ENCODE measurements around the gene RTEL1.
A peak's percentile ranks its signal among the peaks of the same experiment; 100 is the strongest.

DNA sequence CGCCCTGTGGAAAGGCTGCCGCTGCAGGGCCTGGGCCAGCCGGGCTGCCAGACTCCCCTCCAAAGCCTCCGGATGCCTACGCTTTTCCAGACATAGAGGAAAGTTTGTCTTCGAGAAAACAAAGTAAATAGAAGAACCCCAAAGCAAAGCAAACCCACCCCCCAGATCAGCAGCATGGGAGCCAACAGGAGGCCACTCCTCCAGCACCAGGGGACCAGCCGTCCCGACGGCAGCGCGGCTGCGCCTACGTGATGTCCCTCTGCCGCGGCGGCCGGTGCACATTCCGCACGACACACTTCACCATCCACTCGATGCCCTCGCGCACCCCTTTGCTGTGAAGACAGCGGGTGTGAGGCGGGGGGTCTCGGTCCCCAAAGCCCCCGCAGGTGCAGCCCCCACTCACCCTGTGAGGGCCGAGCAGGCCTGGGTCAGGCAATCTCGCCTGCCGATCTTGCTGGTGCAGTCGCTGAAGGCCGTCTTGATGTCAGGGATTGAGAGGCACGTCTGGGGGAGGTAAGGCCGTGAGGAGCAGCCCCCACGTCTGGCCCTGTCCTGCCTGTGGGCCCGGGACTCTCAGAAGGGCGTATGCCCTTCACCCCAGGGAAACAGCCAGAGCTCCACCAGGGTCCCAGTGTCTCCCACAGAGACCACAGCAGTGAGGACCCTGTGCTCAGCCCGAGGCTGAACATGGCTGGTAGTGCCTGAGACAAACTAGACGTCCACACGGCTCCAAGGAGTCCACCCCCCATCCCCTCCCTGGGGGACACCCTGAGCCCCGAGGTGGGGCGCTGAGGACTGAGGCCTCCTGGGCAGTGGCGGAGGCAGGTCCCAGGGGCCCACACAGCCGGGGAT is 42.3 kb downstream of the RTEL1 start:
- TF ChIP-seq RFX5 (IDR thresholded peaks at IDR 0.05; ENCODE audit: low read length) = no peak
- TF ChIP-seq, protein P1, sequence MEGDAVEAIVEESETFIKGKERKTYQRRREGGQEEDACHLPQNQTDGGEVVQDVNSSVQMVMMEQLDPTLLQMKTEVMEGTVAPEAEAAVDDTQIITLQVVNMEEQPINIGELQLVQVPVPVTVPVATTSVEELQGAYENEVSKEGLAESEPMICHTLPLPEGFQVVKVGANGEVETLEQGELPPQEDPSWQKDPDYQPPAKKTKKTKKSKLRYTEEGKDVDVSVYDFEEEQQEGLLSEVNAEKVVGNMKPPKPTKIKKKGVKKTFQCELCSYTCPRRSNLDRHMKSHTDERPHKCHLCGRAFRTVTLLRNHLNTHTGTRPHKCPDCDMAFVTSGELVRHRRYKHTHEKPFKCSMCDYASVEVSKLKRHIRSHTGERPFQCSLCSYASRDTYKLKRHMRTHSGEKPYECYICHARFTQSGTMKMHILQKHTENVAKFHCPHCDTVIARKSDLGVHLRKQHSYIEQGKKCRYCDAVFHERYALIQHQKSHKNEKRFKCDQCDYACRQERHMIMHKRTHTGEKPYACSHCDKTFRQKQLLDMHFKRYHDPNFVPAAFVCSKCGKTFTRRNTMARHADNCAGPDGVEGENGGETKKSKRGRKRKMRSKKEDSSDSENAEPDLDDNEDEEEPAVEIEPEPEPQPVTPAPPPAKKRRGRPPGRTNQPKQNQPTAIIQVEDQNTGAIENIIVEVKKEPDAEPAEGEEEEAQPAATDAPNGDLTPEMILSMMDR (IDR thresholded peaks at IDR 0.05) = no peak
- TF ChIP-seq TCF12 (IDR thresholded peaks at IDR 0.05) = no peak
- TF ChIP-seq, protein P2, sequence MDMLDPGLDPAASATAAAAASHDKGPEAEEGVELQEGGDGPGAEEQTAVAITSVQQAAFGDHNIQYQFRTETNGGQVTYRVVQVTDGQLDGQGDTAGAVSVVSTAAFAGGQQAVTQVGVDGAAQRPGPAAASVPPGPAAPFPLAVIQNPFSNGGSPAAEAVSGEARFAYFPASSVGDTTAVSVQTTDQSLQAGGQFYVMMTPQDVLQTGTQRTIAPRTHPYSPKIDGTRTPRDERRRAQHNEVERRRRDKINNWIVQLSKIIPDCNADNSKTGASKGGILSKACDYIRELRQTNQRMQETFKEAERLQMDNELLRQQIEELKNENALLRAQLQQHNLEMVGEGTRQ (IDR thresholded peaks at IDR 0.05; ENCODE audit: borderline replicate concordance, low read depth, low read length) = no peak
- TF ChIP-seq EZH2phosphoT487 (IDR thresholded peaks at IDR 0.05; ENCODE audit: borderline replicate concordance, low read depth) = no peak
- no peak for TF ChIP-seq SMC3 (IDR thresholded peaks at IDR 0.05; ENCODE audit: low read depth, low read length)
- TF ChIP-seq, protein P3, sequence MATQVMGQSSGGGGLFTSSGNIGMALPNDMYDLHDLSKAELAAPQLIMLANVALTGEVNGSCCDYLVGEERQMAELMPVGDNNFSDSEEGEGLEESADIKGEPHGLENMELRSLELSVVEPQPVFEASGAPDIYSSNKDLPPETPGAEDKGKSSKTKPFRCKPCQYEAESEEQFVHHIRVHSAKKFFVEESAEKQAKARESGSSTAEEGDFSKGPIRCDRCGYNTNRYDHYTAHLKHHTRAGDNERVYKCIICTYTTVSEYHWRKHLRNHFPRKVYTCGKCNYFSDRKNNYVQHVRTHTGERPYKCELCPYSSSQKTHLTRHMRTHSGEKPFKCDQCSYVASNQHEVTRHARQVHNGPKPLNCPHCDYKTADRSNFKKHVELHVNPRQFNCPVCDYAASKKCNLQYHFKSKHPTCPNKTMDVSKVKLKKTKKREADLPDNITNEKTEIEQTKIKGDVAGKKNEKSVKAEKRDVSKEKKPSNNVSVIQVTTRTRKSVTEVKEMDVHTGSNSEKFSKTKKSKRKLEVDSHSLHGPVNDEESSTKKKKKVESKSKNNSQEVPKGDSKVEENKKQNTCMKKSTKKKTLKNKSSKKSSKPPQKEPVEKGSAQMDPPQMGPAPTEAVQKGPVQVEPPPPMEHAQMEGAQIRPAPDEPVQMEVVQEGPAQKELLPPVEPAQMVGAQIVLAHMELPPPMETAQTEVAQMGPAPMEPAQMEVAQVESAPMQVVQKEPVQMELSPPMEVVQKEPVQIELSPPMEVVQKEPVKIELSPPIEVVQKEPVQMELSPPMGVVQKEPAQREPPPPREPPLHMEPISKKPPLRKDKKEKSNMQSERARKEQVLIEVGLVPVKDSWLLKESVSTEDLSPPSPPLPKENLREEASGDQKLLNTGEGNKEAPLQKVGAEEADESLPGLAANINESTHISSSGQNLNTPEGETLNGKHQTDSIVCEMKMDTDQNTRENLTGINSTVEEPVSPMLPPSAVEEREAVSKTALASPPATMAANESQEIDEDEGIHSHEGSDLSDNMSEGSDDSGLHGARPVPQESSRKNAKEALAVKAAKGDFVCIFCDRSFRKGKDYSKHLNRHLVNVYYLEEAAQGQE (IDR thresholded peaks at IDR 0.05; ENCODE audit: low read depth, low read length) = no peak
- 0 out of 2 replicates have a peak, but pooled peaks have one; percentile 2 for TF ChIP-seq POLR2AphosphoS5 (IDR thresholded peaks at IDR 0.05; ENCODE audit: low read depth, low read length)
- no peak for TF ChIP-seq YY1 (IDR thresholded peaks at IDR 0.05; ENCODE audit: low read depth)
- TF ChIP-seq, protein P4, sequence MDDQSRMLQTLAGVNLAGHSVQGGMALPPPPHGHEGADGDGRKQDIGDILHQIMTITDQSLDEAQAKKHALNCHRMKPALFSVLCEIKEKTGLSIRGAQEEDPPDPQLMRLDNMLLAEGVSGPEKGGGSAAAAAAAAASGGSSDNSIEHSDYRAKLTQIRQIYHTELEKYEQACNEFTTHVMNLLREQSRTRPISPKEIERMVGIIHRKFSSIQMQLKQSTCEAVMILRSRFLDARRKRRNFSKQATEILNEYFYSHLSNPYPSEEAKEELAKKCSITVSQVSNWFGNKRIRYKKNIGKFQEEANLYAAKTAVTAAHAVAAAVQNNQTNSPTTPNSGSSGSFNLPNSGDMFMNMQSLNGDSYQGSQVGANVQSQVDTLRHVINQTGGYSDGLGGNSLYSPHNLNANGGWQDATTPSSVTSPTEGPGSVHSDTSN (IDR thresholded peaks at IDR 0.05) = no peak
- TF ChIP-seq RAD21 (IDR thresholded peaks at IDR 0.05; ENCODE audit: low read length) = no peak
- no peak for TF ChIP-seq FOXM1 (IDR thresholded peaks at IDR 0.05; ENCODE audit: low read depth)

All from SK-N-SH (cell line).